Thyroid gland (tissue), 4 donors: ENCODE data around the gene APOO.

Experiments
- POLR2A ChIP-seq, 2 donors: fragments of 450-650 bp; IDR thresholded peaks; one replicate each; pipeline ENCODE4 v1.6.1; 2017; ENCODE audit warnings: antibody characterized with exemption in 2 of 2, mild to moderate bottlenecking in 2 of 2, moderate library complexity in 1 of 2
- TF ChIP-seq, protein P1 (sequence below), 6 experiments: fragments of 200-600 bp in 3 of 6; fragments of 450-650 bp in 3 of 6; sonication (generic) in 3 of 6; IDR thresholded peaks; one replicate each; pipeline ENCODE4 v1.5.1; 2016 to 2019; ENCODE audit warnings: antibody characterized with exemption in 6 of 6, mild to moderate bottlenecking in 2 of 6, inconsistent platforms in 1 of 6, moderate library complexity in 1 of 6

DNA sequence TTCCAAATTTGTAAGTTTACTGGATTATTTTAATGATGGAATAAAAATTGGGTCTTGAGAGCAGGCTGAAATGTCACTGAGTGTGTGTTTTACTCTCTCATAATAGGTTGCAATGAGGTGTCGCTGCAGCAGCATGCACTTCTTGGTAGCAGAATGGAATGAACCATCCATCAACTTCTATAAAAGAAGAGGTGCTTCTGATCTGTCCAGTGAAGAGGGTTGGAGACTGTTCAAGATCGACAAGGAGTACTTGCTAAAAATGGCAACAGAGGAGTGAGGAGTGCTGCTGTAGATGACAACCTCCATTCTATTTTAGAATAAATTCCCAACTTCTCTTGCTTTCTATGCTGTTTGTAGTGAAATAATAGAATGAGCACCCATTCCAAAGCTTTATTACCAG, 122.2 kb downstream of the APOO start:
- TF ChIP-seq, protein P1, sequence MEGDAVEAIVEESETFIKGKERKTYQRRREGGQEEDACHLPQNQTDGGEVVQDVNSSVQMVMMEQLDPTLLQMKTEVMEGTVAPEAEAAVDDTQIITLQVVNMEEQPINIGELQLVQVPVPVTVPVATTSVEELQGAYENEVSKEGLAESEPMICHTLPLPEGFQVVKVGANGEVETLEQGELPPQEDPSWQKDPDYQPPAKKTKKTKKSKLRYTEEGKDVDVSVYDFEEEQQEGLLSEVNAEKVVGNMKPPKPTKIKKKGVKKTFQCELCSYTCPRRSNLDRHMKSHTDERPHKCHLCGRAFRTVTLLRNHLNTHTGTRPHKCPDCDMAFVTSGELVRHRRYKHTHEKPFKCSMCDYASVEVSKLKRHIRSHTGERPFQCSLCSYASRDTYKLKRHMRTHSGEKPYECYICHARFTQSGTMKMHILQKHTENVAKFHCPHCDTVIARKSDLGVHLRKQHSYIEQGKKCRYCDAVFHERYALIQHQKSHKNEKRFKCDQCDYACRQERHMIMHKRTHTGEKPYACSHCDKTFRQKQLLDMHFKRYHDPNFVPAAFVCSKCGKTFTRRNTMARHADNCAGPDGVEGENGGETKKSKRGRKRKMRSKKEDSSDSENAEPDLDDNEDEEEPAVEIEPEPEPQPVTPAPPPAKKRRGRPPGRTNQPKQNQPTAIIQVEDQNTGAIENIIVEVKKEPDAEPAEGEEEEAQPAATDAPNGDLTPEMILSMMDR (IDR thresholded peaks at IDR 0.05), result no peak
- TF ChIP-seq POLR2A (IDR thresholded peaks at IDR 0.05), result no peak
